DND-41 (cell line): ENCODE data around the gene KIFC3.

Experiments used
- ATAC-seq: fragments of 200-7000 bp; cut with Tn5 transposase; 3 replicates; pipeline ENCODE4 v1.9.1; 2021; ENCODE audit warnings: low read depth; ENCODE audit not compliant: insufficient read depth
- DNase-seq: peaks from one replicate; pipeline ENCODE4 v3.0.0-alpha.2; 2020
- H2AFZ ChIP-seq: 2 replicates; pipeline ENCODE4 v1.6.0; 2012; ENCODE audit warnings: low read depth, low read length
- H3K27ac ChIP-seq: 2 replicates; pipeline ENCODE4 v1.5.1; 2012; ENCODE audit warnings: low read length, inconsistent platforms
- H3K27me3 ChIP-seq: fragments of 200-600 bp; sonication (generic); 2 replicates; pipeline ENCODE4 v1.6.0; 2012; ENCODE audit warnings: low read length, mild to moderate bottlenecking, inconsistent platforms; ENCODE audit not compliant: insufficient read depth, poor library complexity
- H3K36me3 ChIP-seq: 2 replicates; pipeline ENCODE4 v1.5.1; 2012; ENCODE audit warnings: low read length, inconsistent platforms; ENCODE audit not compliant: insufficient read depth
- H3K4me1 ChIP-seq: 2 replicates; pipeline ENCODE4 v1.5.1; 2012; ENCODE audit warnings: mild to moderate bottlenecking, low read length; ENCODE audit not compliant: insufficient read depth
- H3K4me2 ChIP-seq: 2 replicates; pipeline ENCODE4 v1.6.0; 2012; ENCODE audit warnings: mild to moderate bottlenecking, moderate library complexity, low read length, inconsistent platforms; ENCODE audit not compliant: insufficient read depth
- H3K4me3 ChIP-seq, 2 experiments: fragments of 200-600 bp in 1 of 2; shearing (Covaris generic) in 1 of 2; 2 replicates each; pipeline ENCODE4 v1.5.1; 2012 to 2016; ENCODE audit warnings: inconsistent platforms in 2 of 2, low read length in 2 of 2, mild to moderate bottlenecking in 2 of 2, low read depth in 1 of 2, moderate library complexity in 1 of 2
- H3K79me2 ChIP-seq: 2 replicates; pipeline ENCODE4 v1.6.0; 2012; ENCODE audit warnings: low read length, inconsistent platforms; ENCODE audit not compliant: insufficient read depth
- H3K9ac ChIP-seq: 2 replicates; pipeline ENCODE4 v1.6.0; 2012; ENCODE audit warnings: low read depth, mild to moderate bottlenecking, inconsistent platforms, low read length, moderate library complexity
- H3K9me3 ChIP-seq: 2 replicates; pipeline ENCODE4 v1.5.1; 2012; ENCODE audit warnings: low read length, moderate library complexity, mild to moderate bottlenecking, inconsistent platforms; ENCODE audit not compliant: insufficient read depth, severe bottlenecking
- H4K20me1 ChIP-seq: 2 replicates; pipeline ENCODE4 v1.6.0; 2012; ENCODE audit warnings: low read length; ENCODE audit not compliant: insufficient read depth
- EZH2 ChIP-seq: IDR thresholded peaks from 3 replicates; pipeline ENCODE4 v1.6.1; 2012; ENCODE audit warnings: borderline replicate concordance, low read depth, mild to moderate bottlenecking, moderate library complexity, low read length, inconsistent platforms; ENCODE audit not compliant: severe bottlenecking
- TF ChIP-seq, protein P1 (sequence below): IDR thresholded peaks from 2 replicates; pipeline ENCODE4 v1.5.1; 2012; ENCODE audit warnings: borderline replicate concordance, low read length, moderate library complexity, mild to moderate bottlenecking; ENCODE audit not compliant: poor library complexity, severe bottlenecking; ENCODE audit errors: extremely low read depth

The KIFC3 gene

DNA sequence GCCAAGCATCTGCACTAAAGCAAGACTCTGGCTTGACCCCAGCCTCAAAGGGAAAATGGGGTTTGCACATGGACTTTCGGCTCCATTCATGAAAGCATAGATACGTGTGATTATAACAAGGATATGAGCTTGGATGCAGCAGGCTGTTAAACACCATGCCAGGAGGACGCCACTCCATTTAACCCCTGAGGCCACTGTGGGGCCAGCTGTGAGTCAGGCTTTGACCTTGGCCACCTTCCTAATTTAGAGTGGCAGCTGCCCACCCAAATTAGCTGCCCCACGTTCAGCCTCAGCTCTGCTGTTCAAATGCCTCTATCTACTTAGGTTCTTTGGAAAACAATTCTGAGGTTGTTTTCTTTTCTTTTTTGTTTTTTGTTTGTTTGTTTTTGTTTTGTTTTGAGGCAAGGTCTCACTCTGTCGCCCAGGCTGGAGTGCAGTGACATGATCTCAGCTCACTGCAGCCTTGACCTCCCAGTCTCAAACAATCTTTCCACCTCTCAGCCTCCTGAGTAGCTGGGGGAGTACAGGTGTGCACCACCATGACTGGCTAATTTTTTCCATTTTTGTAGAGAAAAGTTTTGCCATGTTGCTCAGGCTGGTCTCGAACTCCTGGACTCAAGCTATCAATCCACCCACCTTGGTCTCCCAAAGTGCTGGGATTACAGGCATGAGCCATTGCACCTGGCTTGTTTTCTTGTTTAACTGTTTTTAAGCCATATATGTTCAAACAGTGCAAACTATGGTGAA is 23.2 kb upstream of the KIFC3 start:
- Histone ChIP-seq H3K9me3 (no peaks in the 10 kb centered on the region), H3K79me2 (no peaks in the 10 kb centered on the region), H3K36me3 (no peaks in the 10 kb centered on the region), H2AFZ (no peak overlapping the region), H3K4me2 (no peak overlapping the region), H4K20me1 (no peaks in the 10 kb centered on the region), H3K4me1 (no peaks in the 10 kb centered on the region), H3K27ac (no peak overlapping the region), H3K9ac (no peak overlapping the region), H3K4me3 (no peak overlapping the region), H3K27me3 (no peaks in the 10 kb centered on the region)
- ATAC-seq, result no peak
- DNase-seq, result no peak
- TF ChIP-seq, protein P1, sequence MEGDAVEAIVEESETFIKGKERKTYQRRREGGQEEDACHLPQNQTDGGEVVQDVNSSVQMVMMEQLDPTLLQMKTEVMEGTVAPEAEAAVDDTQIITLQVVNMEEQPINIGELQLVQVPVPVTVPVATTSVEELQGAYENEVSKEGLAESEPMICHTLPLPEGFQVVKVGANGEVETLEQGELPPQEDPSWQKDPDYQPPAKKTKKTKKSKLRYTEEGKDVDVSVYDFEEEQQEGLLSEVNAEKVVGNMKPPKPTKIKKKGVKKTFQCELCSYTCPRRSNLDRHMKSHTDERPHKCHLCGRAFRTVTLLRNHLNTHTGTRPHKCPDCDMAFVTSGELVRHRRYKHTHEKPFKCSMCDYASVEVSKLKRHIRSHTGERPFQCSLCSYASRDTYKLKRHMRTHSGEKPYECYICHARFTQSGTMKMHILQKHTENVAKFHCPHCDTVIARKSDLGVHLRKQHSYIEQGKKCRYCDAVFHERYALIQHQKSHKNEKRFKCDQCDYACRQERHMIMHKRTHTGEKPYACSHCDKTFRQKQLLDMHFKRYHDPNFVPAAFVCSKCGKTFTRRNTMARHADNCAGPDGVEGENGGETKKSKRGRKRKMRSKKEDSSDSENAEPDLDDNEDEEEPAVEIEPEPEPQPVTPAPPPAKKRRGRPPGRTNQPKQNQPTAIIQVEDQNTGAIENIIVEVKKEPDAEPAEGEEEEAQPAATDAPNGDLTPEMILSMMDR, result no peak
- TF ChIP-seq EZH2, result no peak

DNA sequence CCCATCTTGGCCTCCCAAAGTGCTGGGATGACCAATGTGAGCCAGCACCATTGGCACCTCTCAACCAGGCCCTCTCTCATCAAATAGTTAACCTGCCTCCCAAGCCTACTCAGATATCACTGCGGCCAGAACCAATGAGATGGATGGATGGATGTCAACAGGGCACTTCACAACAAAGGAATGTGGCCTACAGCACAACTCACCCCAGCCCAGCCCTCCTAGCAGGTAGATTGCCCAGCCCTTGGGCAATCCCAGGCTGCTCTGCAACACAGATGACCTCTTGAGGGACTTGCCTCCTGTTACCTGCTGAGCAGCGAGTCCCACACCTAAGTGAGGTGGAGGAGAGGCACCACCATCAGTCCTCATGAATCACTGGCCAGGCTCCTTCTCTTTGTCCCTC is 22.6 kb upstream of the KIFC3 start:
- Histone ChIP-seq H2AFZ (no peak overlapping the region), H3K27ac (no peak overlapping the region), H3K9me3 (no peaks in the 10 kb centered on the region), H4K20me1 (no peaks in the 10 kb centered on the region), H3K4me3 (no peak overlapping the region), H3K36me3 (no peaks in the 10 kb centered on the region), H3K4me2 (no peak overlapping the region), H3K27me3 (no peaks in the 10 kb centered on the region), H3K4me1 (no peaks in the 10 kb centered on the region), H3K9ac (no peak overlapping the region), H3K79me2 (no peaks in the 10 kb centered on the region)
- ATAC-seq, result no peak
- TF ChIP-seq EZH2, result no peak
- TF ChIP-seq, protein P1, result no peak
- DNase-seq, result no peak

GRCh38 chr16:57823836-57824235 is 21.5 kb upstream of the KIFC3 start:
- Histone ChIP-seq H3K9ac (no peak overlapping the region), H2AFZ (no peak overlapping the region), H3K4me3 (no peak overlapping the region), H3K4me1 (no peaks in the 10 kb centered on the region), H3K4me2 (no peak overlapping the region), H3K27ac (no peak overlapping the region), H3K9me3 (no peaks in the 10 kb centered on the region), H3K79me2 (no peaks in the 10 kb centered on the region), H3K27me3 (no peaks in the 10 kb centered on the region), H3K36me3 (no peaks in the 10 kb centered on the region), H4K20me1 (no peaks in the 10 kb centered on the region)
- no peak for DNase-seq
- ATAC-seq, result no peak
- TF ChIP-seq EZH2, result no peak
- TF ChIP-seq, protein P1, result no peak
